Activated T-cell treated with anti-CD3 and anti-CD28 coated beads, Interleukin-2, amount 50 U/mL, for 4 hours (primary cell): ENCODE data around the gene MYO7A. TPM values are rescaled to one million over a fixed set of nuclear protein-coding genes. Genes with fewer than 3 reads are reported as not detected.

Experiments
- ATAC-seq, 2 donors: fragments of 200-7000 bp; cut with Tn5 transposase; one replicate each; pipeline ENCODE4 v1.10.0; 2021
- DNase-seq: peaks from one replicate; pipeline ENCODE4 v3.0.0-alpha.2; 2020
- H3K27me3 Mint-ChIP-seq: one replicate; pipeline ENCODE4 v1.8.0; 2021; ENCODE audit warnings: low read depth, mixed read lengths
- H3K36me3 Mint-ChIP-seq: one replicate; pipeline ENCODE4 v1.8.0; 2022; ENCODE audit warnings: mixed read lengths; ENCODE audit not compliant: insufficient read depth
- H3K4me1 Mint-ChIP-seq: one replicate; pipeline ENCODE4 v1.8.0; 2021; ENCODE audit warnings: low read depth, mixed read lengths
- H3K4me3 Mint-ChIP-seq: one replicate; pipeline ENCODE4 v1.8.0; 2021; ENCODE audit warnings: mild to moderate bottlenecking, moderate library complexity, mixed read lengths
- H3K9me3 Mint-ChIP-seq: one replicate; pipeline ENCODE4 v1.8.0; 2021; ENCODE audit warnings: mixed read lengths
- total RNA-seq, 3 donors: library from RNA; stranded (reverse); gene quantifications; one replicate each; pipeline ENCODE4 v1.2.1, GENCODE V29; 2021

MYO7A gene
- total RNA-seq = under 1 TPM in 1 of 3 donors, not detected in 2; 0.14 TPM

DNA sequence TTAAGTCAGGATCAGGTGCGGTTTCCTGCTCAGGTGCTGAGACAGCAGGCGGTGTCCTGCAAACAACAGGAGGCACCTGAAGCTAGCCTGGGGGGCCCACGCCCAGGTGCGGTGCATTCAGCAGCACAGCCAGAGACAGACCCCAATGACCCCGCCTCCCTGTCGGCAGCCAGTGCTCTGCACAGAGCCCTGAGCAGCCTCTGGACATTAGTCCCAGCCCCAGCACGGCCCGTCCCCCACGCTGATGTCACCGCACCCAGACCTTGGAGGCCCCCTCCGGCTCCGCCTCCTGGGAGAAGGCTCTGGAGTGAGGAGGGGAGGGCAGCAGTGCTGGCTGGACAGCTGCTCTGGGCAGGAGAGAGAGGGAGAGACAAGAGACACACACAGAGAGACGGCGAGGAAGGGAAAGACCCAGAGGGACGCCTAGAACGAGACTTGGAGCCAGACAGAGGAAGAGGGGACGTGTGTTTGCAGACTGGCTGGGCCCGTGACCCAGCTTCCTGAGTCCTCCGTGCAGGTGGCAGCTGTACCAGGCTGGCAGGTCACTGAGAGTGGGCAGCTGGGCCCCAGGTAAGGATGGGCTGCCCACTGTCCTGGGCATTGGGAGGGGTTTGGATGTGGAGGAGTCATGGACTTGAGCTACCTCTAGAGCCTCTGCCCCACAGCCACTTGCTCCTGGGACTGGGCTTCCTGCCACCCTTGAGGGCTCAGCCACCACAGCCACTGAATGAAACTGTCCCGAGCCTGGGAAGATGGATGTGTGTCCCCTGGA, at the start of gene MYO7A:
Gene MYO7A, plus strand, starts transcription at position 327 of the 772 bp plus-strand sequence. CDS start 2,389 bp downstream, outside the sequence.
- DNase-seq = no peak
- Mint-ChIP-seq H3K27me3 (peaks cover 3% of the 10 kb centered on the region), H3K4me1 (peaks cover 5% of the 10 kb centered on the region), H3K9me3 (no peaks in the 10 kb centered on the region), H3K36me3 (no peaks in the 10 kb centered on the region), H3K4me3 (peak within 1 kb of the TSS; percentile 61)
- ATAC-seq = no peak

DNA sequence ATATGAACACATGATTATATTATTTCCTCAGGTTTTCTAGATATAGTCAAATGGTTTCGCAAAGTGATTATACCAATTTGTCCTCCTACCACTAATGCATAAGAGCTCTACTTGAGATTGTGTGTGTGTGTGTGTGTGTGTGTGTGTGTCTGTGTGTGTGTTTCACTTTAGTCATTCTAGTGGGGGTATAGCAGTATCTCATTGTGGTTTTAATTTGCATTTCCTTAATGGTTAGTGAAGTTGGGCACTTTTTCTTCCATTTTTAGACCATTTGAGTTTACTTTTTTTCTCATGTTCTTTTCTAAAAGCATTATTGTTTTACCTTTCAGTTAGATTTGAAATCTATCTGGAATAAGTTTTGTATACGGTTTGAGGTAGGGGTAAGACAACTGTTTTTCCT, 48.4 kb upstream of the MYO7A start:
- ATAC-seq = no peak
- Mint-ChIP-seq H3K9me3 (no peaks in the 10 kb centered on the region), H3K27me3 (no peaks in the 10 kb centered on the region), H3K36me3 (no peaks in the 10 kb centered on the region), H3K4me1 (peaks cover 15% of the 10 kb centered on the region), H3K4me3 (no peak overlapping the region)
- no peak for DNase-seq

DNA sequence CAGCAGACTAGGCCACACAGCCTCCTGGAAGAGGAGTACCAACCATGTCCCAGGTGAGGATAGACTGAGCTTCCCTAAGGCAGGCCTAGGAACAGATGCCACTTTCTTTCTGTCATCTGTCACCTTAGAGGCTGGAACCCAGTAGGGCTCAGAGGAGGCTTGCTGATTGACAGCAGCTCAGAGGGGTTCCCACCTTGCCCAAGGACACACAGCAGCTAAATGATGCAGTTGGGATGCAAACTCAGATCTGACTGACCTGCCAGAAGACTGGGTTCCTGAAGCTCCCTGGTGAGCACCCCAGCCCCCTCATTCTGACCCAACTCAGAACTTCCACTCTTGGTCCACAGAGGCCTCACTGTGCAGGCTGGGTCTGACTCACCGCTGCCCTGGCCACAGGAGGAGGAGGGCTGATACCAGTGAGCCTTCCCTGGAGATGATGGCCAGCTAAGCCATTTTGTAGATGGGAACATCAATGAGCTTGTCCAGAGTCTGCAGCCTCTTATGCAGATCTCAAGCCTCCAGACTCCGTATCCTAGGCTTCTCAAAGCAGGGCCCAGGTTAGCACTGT, 47.3 kb upstream of the MYO7A start:
- Mint-ChIP-seq H3K27me3 (no peaks in the 10 kb centered on the region), H3K4me1 (peaks cover 15% of the 10 kb centered on the region), H3K36me3 (no peaks in the 10 kb centered on the region), H3K9me3 (no peaks in the 10 kb centered on the region), H3K4me3 (no peak overlapping the region)
- ATAC-seq (no peak), DNase-seq (no peak)

DNA sequence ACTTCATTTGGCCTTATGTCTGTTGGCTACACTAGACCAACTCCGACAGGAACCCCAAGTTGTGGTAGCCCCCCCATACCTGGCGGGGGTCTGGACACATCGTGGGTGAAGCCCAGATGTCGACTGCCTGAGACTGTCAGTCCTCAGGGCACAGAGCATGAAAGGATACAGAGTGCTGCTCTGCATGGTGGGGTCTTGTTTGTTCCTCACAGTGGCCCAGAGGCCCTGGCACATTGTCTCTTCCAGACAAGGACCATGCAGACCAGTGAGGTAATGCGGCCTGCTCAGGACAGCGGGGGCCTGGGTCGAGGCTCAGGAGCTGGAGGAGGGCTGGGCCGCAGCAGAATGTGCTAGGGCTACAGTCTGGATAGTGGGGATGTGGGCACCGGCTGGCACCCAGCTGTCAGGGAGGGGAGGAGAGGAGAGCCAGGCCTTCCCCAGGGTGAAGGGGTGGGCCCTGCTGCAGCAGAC, 46.6 kb upstream of the MYO7A start:
- DNase-seq = no peak
- no peak for ATAC-seq
- Mint-ChIP-seq H3K4me1 (peaks cover 15% of the 10 kb centered on the region), H3K9me3 (no peaks in the 10 kb centered on the region), H3K4me3 (no peak overlapping the region), H3K36me3 (no peaks in the 10 kb centered on the region), H3K27me3 (no peaks in the 10 kb centered on the region)

DNA sequence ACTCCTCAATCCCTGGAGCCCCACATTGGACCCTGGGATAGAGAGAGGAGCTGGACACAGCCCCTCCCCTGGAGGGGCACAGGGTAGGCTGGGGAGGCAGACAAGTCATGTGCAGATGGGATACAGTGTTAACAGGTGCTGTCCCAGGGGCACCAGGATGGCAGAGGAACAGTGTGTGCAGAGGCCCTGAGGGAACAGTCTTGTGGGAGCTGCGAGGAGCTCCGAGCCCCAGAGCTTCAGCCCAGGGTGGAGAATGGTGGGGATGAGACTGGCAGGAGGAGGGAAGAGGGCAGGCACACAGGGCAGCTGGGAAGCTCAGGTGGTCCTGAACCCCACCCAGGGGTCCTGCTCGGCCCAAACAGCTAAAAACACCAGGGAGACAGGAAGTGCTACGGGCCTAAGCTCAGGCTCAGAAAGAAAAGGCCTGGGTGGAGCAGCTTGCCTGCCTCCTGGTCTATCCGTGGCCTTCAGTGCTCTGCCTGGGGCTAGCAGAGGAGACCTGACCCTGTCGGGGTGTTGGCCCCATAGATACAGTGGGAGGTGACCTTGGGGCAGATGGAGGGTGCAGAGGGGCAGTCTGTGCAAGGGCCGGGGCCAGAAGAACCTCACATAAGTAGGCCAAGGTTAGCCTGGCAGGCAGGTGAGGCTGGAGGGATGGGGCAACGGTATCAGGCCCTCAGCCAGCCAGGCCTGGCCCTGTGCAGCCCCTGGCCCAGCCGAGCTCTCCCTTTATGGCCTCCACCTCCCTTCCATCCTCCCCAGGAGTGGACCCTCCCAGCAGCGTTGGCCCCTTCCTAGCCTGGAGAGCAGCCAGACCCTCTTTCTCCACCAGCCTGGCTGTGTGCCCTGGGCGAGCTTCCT, 45.8 kb upstream of the MYO7A start:
- Mint-ChIP-seq H3K4me1 (peaks cover 15% of the 10 kb centered on the region), H3K27me3 (no peaks in the 10 kb centered on the region), H3K36me3 (no peaks in the 10 kb centered on the region), H3K9me3 (no peaks in the 10 kb centered on the region), H3K4me3 (peak overlapping the region; percentile 68)
- DNase-seq = no peak
- peak; percentile 24 to 32 for ATAC-seq

DNA sequence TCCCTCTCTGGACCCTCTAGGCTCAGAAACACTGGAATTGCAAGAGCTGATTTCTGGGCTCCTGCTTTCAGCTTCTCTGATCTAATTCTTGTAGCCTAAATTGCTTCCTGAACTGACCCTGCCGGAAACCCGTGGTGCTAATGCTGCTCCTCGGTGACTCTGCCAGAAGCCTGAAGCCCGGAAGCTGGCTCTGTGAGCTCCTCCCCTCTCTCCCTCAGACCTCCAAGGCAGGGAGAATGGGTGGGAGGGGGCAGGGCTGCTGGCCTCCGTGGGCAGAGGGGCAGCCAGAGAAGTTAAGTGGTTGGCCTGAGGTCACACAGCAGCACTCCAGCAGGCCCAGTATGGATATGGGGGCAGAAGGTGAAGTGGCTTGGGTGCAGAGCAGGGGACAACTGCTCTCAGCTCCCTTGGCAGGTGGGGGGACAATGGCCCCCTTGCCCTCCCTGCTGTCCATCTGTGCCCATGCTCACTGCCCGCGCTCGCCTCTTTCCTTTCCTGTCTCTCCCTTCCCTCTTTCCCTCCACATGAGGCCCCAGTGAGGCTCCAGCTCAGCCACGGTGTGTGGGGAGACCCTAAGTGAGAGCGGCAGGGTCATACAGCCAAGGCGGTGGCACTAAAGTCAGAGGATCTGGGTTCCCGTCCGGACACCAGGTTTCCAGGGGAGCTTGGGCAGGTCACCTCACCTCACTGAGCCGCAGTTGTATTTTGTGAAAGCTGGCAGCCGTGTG, 45.0 kb upstream of the MYO7A start:
- DNase-seq (no peak), ATAC-seq (peak; percentile 90 to 91)
- H3K27me3 Mint-ChIP-seq = no peaks in the 10 kb centered on the region
- H3K4me1 Mint-ChIP-seq = peaks cover 15% of the 10 kb centered on the region
- H3K36me3 Mint-ChIP-seq = no peaks in the 10 kb centered on the region
- no peaks in the 10 kb centered on the region for H3K9me3 Mint-ChIP-seq
- peak overlapping the region; percentile 68 for H3K4me3 Mint-ChIP-seq

DNA sequence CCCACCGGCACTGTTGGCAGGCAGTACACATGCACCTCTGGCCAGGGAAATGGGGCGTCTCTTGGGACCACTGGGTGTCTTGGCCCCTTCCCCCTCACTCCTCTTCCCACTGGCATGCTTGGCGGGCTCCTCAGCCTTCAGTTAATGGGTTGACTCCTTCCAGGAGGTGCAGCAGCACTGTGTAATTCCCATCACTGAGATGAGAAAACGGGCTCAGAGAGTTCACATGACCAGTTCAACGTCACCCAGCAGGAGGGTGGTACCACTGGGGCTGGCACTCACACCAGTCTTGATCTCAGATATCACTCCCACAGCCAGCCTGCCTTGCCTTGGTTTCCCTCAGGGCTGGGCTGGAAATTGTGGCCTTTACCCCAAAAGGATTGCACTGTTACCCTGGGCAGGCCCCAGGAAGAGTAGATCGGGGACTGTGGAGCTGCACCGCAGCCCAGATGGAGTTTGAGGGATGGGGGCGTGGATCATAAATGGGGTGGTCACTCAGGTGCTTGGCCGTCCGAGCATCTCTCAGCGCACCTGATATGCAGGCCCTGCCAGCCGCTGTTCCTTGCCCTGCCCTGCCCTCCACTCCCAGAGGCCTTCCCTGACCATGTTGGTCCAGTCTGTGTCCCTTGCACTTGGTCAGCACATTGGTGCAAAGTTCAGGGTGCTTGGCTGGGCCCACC, 44.3 kb upstream of the MYO7A start:
- H3K4me3 Mint-ChIP-seq = no peak overlapping the region
- H3K4me1 Mint-ChIP-seq = peaks cover 15% of the 10 kb centered on the region
- H3K9me3 Mint-ChIP-seq = no peaks in the 10 kb centered on the region
- ATAC-seq = no peak
- no peaks in the 10 kb centered on the region for H3K36me3 Mint-ChIP-seq
- no peak for DNase-seq
- no peaks in the 10 kb centered on the region for H3K27me3 Mint-ChIP-seq

DNA sequence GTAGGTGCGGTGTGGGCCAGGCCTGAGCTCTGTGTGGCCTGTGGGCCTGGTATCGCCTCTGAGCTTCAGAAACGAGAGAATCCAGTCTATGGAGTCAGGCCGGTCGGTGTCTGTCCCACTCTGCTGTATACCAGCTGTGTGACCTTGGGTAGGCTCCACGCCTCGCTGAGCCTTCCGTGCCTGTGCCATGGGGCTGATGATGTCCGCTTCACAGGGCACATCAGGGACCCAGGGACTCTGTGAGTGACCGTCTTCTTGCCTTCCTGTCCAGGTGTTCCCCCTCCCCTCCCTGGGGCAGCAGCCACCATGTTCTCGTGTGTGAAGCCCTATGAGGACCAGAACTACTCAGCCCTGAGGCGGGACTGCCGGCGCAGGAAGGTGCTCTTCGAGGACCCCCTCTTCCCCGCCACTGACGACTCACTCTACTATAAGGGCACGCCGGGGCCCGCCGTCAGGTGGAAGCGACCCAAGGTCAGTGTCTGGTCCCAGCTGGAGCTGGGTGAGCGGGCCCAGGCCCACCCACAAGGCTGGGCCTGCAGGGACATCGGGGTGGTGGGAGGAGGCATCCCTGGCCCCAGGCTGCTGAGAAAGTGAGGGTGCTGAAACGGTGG, 43.4 kb upstream of the MYO7A start:
- Mint-ChIP-seq H3K4me3 (no peak overlapping the region), H3K36me3 (no peaks in the 10 kb centered on the region), H3K9me3 (no peaks in the 10 kb centered on the region), H3K4me1 (peaks cover 15% of the 10 kb centered on the region), H3K27me3 (no peaks in the 10 kb centered on the region)
- ATAC-seq (no peak), DNase-seq (no peak)

DNA sequence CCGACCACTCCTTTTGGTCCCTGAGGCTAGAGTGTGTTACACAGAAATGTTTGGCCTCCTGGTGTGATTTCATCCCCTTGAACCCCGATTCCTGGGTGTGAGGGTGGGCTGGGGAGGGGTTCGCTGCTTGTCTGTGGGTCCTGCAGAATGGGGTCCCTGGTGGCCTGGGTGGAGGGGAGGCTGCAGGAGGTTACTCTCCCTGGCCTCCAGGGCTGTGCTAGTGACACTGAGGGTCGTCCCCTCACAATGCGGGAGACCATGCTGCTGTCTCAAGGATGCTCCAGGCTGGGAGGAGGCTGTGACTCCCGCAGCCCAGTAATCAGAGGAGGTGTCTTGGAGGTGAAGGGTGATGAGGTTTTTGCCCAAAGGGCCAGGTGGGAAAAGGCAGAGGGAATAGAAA, 42.4 kb upstream of the MYO7A start:
- no peak overlapping the region for H3K4me3 Mint-ChIP-seq
- DNase-seq = no peak
- H3K9me3 Mint-ChIP-seq = no peaks in the 10 kb centered on the region
- no peak for ATAC-seq
- H3K36me3 Mint-ChIP-seq = no peaks in the 10 kb centered on the region
- H3K27me3 Mint-ChIP-seq = no peaks in the 10 kb centered on the region
- H3K4me1 Mint-ChIP-seq = peaks cover 15% of the 10 kb centered on the region

DNA sequence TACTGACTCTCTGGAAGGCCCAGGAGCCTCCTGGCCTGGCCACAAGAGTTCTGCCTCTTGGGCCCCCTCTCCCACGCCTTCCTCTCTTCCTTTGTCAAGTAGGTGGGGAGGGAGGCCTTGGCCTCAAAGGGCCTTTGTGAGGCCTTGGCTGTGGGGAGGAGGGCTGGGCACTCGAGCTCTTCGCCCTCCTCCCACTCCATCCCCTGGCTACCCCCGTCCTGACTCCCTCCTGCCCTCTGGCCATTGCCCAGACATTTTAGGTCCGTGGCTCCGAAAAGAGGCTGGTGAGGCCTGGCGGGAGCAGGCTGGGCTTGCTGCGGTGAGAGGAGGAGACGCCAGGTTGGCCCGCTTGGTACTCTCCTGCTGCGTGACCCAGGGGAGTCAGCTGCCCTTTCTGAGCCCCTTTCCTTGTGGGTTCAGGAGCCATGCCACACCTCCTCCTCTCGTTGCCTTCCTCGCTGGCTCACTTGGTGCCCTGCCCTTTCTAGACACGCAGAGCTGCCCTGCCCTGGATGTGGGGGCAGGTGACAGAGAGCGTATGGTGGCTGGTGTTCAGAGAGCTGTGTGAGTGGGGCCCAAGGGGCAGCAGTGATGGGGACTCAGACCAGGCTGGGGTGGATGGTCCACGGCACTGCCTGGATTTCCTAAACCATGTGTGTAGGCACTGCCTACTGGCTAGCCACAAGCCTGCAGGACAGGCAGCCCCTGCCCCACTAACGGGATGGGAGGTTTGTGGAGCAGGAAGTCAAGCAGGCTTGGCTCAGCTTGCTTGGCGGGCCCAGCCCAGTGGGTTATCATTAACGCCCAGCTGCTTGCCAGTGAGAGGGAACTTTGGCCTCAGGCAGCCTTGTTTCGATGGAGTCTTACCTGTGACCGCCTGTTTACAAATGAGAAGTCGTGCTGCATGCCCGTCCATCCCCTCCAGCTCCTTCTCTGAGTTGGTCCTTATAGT, 41.2 kb upstream of the MYO7A start:
- peaks cover 15% of the 10 kb centered on the region for H3K4me1 Mint-ChIP-seq
- H3K9me3 Mint-ChIP-seq = no peaks in the 10 kb centered on the region

DNA sequence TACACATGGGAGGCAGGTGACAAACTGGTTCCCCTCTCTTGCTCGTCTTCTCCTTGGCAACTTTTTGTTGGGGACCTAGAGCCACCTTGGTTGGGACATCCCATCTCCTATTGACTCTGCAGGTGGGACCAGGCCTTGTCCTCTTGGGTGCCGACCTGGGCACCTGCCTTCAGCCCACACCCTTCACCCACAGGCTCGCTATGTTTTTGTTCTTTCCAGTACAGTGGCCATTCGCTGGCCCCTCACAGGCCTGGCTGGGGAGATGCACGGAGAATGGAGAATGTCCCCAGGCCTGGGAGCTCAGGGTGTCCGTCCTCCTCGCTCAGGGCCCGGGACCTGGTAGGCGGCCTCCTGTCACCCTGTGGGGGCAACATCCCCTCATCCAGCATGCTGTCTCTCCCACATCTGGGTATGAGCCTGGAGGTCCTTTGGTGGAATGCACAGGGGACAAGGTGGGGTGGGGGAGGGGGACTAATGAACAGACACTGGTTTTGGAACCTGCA, 40.3 kb upstream of the MYO7A start:
- Mint-ChIP-seq H3K9me3 (no peaks in the 10 kb centered on the region), H3K27me3 (no peaks in the 10 kb centered on the region), H3K4me1 (peaks cover 6% of the 10 kb centered on the region), H3K36me3 (no peaks in the 10 kb centered on the region), H3K4me3 (no peak overlapping the region)
- DNase-seq = no peak
- no peak for ATAC-seq

More for the DNA sequence above, 41.2 kb upstream of the MYO7A start:
- no peak overlapping the region for H3K4me3 Mint-ChIP-seq
- DNase-seq = no peak
- H3K27me3 Mint-ChIP-seq = no peaks in the 10 kb centered on the region
- no peak for ATAC-seq
- H3K36me3 Mint-ChIP-seq = no peaks in the 10 kb centered on the region

DNA sequence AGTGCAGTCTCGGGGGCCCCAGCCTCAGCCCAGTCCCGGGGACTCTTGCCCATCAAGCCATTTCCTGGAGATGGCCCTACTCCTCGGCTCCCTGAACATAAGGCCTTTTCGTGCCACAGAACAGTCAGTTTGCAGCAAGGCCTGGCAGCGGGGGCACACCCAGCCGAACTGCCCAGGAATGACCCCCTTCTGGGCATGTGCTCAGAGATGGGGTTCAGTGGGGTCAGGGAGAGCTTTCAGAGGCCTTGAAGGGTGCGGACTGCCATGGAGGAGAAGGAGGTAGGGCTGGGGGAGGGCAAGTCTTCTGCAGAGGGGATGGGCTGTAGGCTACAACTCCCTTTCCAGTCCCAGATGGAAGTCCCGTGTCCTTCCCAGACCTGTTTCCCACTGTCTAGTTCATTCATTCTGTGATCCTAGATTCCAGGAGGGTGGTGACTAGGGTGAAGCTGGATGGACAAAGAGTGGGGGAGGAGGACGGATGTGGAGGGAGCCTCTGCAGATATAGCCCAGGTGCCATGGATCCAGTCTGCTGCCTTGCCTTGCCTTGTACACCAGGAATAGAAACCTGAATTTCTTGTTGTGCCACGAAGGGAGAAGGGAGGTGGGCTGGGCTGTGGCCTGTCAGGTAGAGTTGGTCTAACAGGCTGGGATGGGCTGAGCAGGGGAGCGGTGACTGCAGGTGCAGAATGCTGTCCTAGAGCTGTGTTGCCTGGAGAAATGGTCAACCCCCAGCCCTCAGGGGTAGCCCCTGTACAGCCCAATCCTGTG, 39.6 kb upstream of the MYO7A start:
- Mint-ChIP-seq H3K4me3 (no peak overlapping the region), H3K27me3 (no peaks in the 10 kb centered on the region), H3K36me3 (no peaks in the 10 kb centered on the region), H3K9me3 (no peaks in the 10 kb centered on the region), H3K4me1 (no peaks in the 10 kb centered on the region)
- ATAC-seq (no peak), DNase-seq (no peak)
